ENCODE data around the gene HTRA3. TPM values are rescaled to one million over a fixed set of nuclear protein-coding genes. Genes with fewer than 3 reads are reported as not detected.

HTRA3 gene
- total RNA-seq, 4 donors from 2014 or later, result 1.8 to 13.0 (median 6.6) TPM

GRCh38 chr4:8230033-8230432, 39.5 kb upstream of the HTRA3 start:
- 95 to 96% methylated on average over 11 of the region's 11 CpGs for WGBS, 2 donors
- peaks cover 0 to 65% (median 0%) of the 10 kb centered on the region in 3 donors for H3K36me3 ChIP-seq
- intact Hi-C loops (cut with DNase I), result no loop called here

GRCh38 chr4:8230891-8231290, 38.7 kb upstream of the HTRA3 start:
- Histone ChIP-seq H3K27me3 (no peaks in the 10 kb centered on the region), H3K36me3 (peaks cover 0 to 69% (median under 1%) of the 10 kb centered on the region in 3 donors), H3K9me3 (no peaks in the 10 kb centered on the region), H3K4me3 (no peak overlapping the region), H3K27ac (no peak overlapping the region), H3K4me1 (peaks cover 15 to 37% (median 23%) of the 10 kb centered on the region in 3 donors)
- 91 to 98% methylated on average over 8 to 10 of the region's 10 CpGs for WGBS, 2 donors
- TF ChIP-seq POLR2A (IDR thresholded peaks at IDR 0.05) (no peak), CTCF (IDR thresholded peaks at IDR 0.05) (no peak)
- intact Hi-C loops (cut with DNase I), result no loop called here
- no peak for DNase-seq

More at GRCh38 chr4:8230033-8230432, 39.5 kb upstream of the HTRA3 start:
- H3K27me3 ChIP-seq, result no peaks in the 10 kb centered on the region
- H3K4me1 ChIP-seq, result peaks cover 15 to 44% (median 23%) of the 10 kb centered on the region in 3 donors
- H3K27ac ChIP-seq, result no peak overlapping the region
- TF ChIP-seq CTCF (IDR thresholded peaks at IDR 0.05) (no peak), POLR2A (IDR thresholded peaks at IDR 0.05) (no peak)
- H3K4me3 ChIP-seq, result no peak overlapping the region
- no peaks in the 10 kb centered on the region for H3K9me3 ChIP-seq
- no peak for DNase-seq

GRCh38 chr4:8231551-8232049, 38.0 kb upstream of the HTRA3 start:
- 84 to 100% methylated on average over 2 to 6 of the region's 21 CpGs for WGBS, 2 donors
- intact Hi-C loops (cut with DNase I), result no loop called here
- H3K36me3 ChIP-seq, result peaks cover 0 to 69% (median 5%) of the 10 kb centered on the region in 3 donors

GRCh38 chr4:8232748-8233147, 36.8 kb upstream of the HTRA3 start:
- Histone ChIP-seq H3K9me3 (no peaks in the 10 kb centered on the region), H3K4me3 (no peak overlapping the region), H3K27me3 (no peaks in the 10 kb centered on the region), H3K4me1 (peaks cover 14 to 21% (median 15%) of the 10 kb centered on the region in 3 donors), H3K36me3 (peaks cover 0 to 69% (median 5%) of the 10 kb centered on the region in 3 donors), H3K27ac (no peak overlapping the region)
- no peak for DNase-seq
- TF ChIP-seq CTCF (IDR thresholded peaks at IDR 0.05) (no peak), POLR2A (IDR thresholded peaks at IDR 0.05) (no peak)
- WGBS, 2 donors, result 94% methylated on average over 9 of the region's 11 CpGs; no CpG with 5 or more reads in 1 of the 2 donors
- intact Hi-C loops (cut with DNase I), result no loop called here

More at GRCh38 chr4:8231551-8232049, 38.0 kb upstream of the HTRA3 start:
- H3K27me3 ChIP-seq, result no peaks in the 10 kb centered on the region
- peaks cover 15 to 30% (median 23%) of the 10 kb centered on the region in 3 donors for H3K4me1 ChIP-seq
- no peak for DNase-seq
- H3K27ac ChIP-seq, result no peak overlapping the region
- no peak overlapping the region for H3K4me3 ChIP-seq
- no peaks in the 10 kb centered on the region for H3K9me3 ChIP-seq
- TF ChIP-seq CTCF (IDR thresholded peaks at IDR 0.05), result no peak
- TF ChIP-seq POLR2A (IDR thresholded peaks at IDR 0.05), result no peak

- Histone ChIP-seq H3K9me3 (no peaks in the 10 kb centered on the region), H3K27ac (no peak overlapping the region), H3K4me1 (peaks cover 2 to 20% (median 3%) of the 10 kb centered on the region in 3 donors), H3K27me3 (no peaks in the 10 kb centered on the region), H3K4me3 (no peak overlapping the region), H3K36me3 (peaks cover 0 to 71% (median 5%) of the 10 kb centered on the region in 3 donors)
- DNase-seq, result no peak
- TF ChIP-seq POLR2A (IDR thresholded peaks at IDR 0.05) (no peak), CTCF (IDR thresholded peaks at IDR 0.05) (no peak)
- WGBS, 2 donors, result 88 to 94% methylated on average over 4 of the region's 4 CpGs
- intact Hi-C loops (cut with DNase I), result no loop called here
These were observed 35.7 kb upstream of the HTRA3 start for GRCh38 chr4:8233672-8234484.

All from esophagus squamous epithelium (tissue), 5 donors.